ENCODE data around the gene PREP.

Gene PREP

GRCh38 chr6:105442369-105442768, 39.5 kb upstream of the PREP start:
- H3K56ac ChIP-seq (ENCODE audit: low read length): no peak overlapping the region
- H3K79me2 ChIP-seq (ENCODE audit: control insufficient read depth, insufficient read depth, low read length): no peaks in the 10 kb centered on the region
- no peak overlapping the region for H4K8ac ChIP-seq (ENCODE audit: low read depth, low read length)
- no peak overlapping the region for H3K23ac ChIP-seq (ENCODE audit: low read length)
- H3K4me1 ChIP-seq (ENCODE audit: control insufficient read depth, low read depth, low read length): no peaks in the 10 kb centered on the region
- no peak overlapping the region for H2AK5ac ChIP-seq (ENCODE audit: low read length)
- H3K4me2 ChIP-seq (ENCODE audit: low read length): no peak overlapping the region
- no peak for DNase-seq
- H3K4me3 ChIP-seq (ENCODE audit: low read length): no peak overlapping the region
- H2BK5ac ChIP-seq (ENCODE audit: low read length): no peak overlapping the region
- WGBS (ENCODE audit: extremely low coverage, insufficient coverage, low lambda C conversion rate): no CpG with 5 or more reads among the region's 1 CpG
- H4K5ac ChIP-seq (ENCODE audit: low read length): no peak overlapping the region
- no peaks in the 10 kb centered on the region for H3K79me1 ChIP-seq (ENCODE audit: low read length)
- H3K9ac ChIP-seq (ENCODE audit: low read length): no peak overlapping the region
- no peak overlapping the region for H3K27ac ChIP-seq (ENCODE audit: low read depth, low read length)
- H3K27me3 ChIP-seq (ENCODE audit: insufficient read depth, low read length, poor library complexity): no peaks in the 10 kb centered on the region
- no peak overlapping the region for H3K18ac ChIP-seq (ENCODE audit: low read length)
- H2BK15ac ChIP-seq (replicated peaks; ENCODE audit: low read depth): no peak overlapping the region
- no peak overlapping the region for H3K4ac ChIP-seq (ENCODE audit: low read depth, low read length)
- H2BK120ac ChIP-seq (ENCODE audit: low read depth, low read length): no peak overlapping the region
- no peaks in the 10 kb centered on the region for H3K36me3 ChIP-seq (ENCODE audit: control insufficient read depth, insufficient read depth, low read length)

- WGBS (ENCODE audit: extremely low coverage, insufficient coverage, low lambda C conversion rate): no CpG with 5 or more reads among the region's 2 CpGs
- Histone ChIP-seq H3K4ac (ENCODE audit: low read depth, low read length) (no peak overlapping the region), H2BK5ac (ENCODE audit: low read length) (no peak overlapping the region), H2AK5ac (ENCODE audit: low read length) (no peak overlapping the region), H3K23ac (ENCODE audit: low read length) (no peak overlapping the region), H4K8ac (ENCODE audit: low read depth, low read length) (no peak overlapping the region), H3K9ac (ENCODE audit: low read length) (no peak overlapping the region), H3K4me3 (ENCODE audit: low read length) (no peak overlapping the region), H3K79me2 (ENCODE audit: control insufficient read depth, insufficient read depth, low read length) (no peaks in the 10 kb centered on the region), H3K56ac (ENCODE audit: low read length) (no peak overlapping the region), H3K36me3 (ENCODE audit: control insufficient read depth, insufficient read depth, low read length) (no peaks in the 10 kb centered on the region), H3K79me1 (ENCODE audit: low read length) (no peaks in the 10 kb centered on the region), H3K18ac (ENCODE audit: low read length) (no peak overlapping the region), H3K4me2 (ENCODE audit: low read length) (no peak overlapping the region), H3K27me3 (ENCODE audit: insufficient read depth, low read length, poor library complexity) (no peaks in the 10 kb centered on the region), H3K4me1 (ENCODE audit: control insufficient read depth, low read depth, low read length) (no peaks in the 10 kb centered on the region), H4K5ac (ENCODE audit: low read length) (no peak overlapping the region), H2BK15ac (replicated peaks; ENCODE audit: low read depth) (no peak overlapping the region), H3K27ac (ENCODE audit: low read depth, low read length) (no peak overlapping the region), H2BK120ac (ENCODE audit: low read depth, low read length) (no peak overlapping the region)
- DNase-seq: no peak
These were observed 34.4 kb upstream of the PREP start for GRCh38 chr6:105437236-105437635.

- Histone ChIP-seq H3K23ac (ENCODE audit: low read length) (no peak overlapping the region), H3K18ac (ENCODE audit: low read length) (no peak overlapping the region), H4K5ac (ENCODE audit: low read length) (no peak overlapping the region), H4K8ac (ENCODE audit: low read depth, low read length) (no peak overlapping the region), H3K36me3 (ENCODE audit: control insufficient read depth, insufficient read depth, low read length) (no peaks in the 10 kb centered on the region), H3K4me2 (ENCODE audit: low read length) (no peak overlapping the region), H3K56ac (ENCODE audit: low read length) (no peak overlapping the region), H3K27ac (ENCODE audit: low read depth, low read length) (no peak overlapping the region), H2AK5ac (ENCODE audit: low read length) (no peak overlapping the region), H3K27me3 (ENCODE audit: insufficient read depth, low read length, poor library complexity) (no peaks in the 10 kb centered on the region), H3K9ac (ENCODE audit: low read length) (no peak overlapping the region), H3K79me1 (ENCODE audit: low read length) (no peaks in the 10 kb centered on the region), H3K4me3 (ENCODE audit: low read length) (no peak overlapping the region), H3K79me2 (ENCODE audit: control insufficient read depth, insufficient read depth, low read length) (no peaks in the 10 kb centered on the region), H2BK5ac (ENCODE audit: low read length) (no peak overlapping the region), H2BK120ac (ENCODE audit: low read depth, low read length) (no peak overlapping the region), H2BK15ac (replicated peaks; ENCODE audit: low read depth) (no peak overlapping the region), H3K4me1 (ENCODE audit: control insufficient read depth, low read depth, low read length) (no peaks in the 10 kb centered on the region), H3K4ac (ENCODE audit: low read depth, low read length) (no peak overlapping the region)
- no CpG with 5 or more reads among the region's 3 CpGs for WGBS (ENCODE audit: extremely low coverage, insufficient coverage, low lambda C conversion rate)
- DNase-seq: no peak
These were observed 30.8 kb upstream of the PREP start for GRCh38 chr6:105433723-105434122.

- Histone ChIP-seq H3K27me3 (ENCODE audit: insufficient read depth, low read length, poor library complexity) (no peaks in the 10 kb centered on the region), H3K9ac (ENCODE audit: low read length) (no peak overlapping the region), H3K79me2 (ENCODE audit: control insufficient read depth, insufficient read depth, low read length) (no peaks in the 10 kb centered on the region), H3K56ac (ENCODE audit: low read length) (no peak overlapping the region), H3K18ac (ENCODE audit: low read length) (no peak overlapping the region), H2BK120ac (ENCODE audit: low read depth, low read length) (no peak overlapping the region), H3K4me3 (ENCODE audit: low read length) (no peak overlapping the region), H3K4ac (ENCODE audit: low read depth, low read length) (no peak overlapping the region), H2BK15ac (replicated peaks; ENCODE audit: low read depth) (no peak overlapping the region), H3K79me1 (ENCODE audit: low read length) (no peaks in the 10 kb centered on the region), H2BK5ac (ENCODE audit: low read length) (no peak overlapping the region), H3K27ac (ENCODE audit: low read depth, low read length) (no peak overlapping the region), H3K4me2 (ENCODE audit: low read length) (no peak overlapping the region), H4K8ac (ENCODE audit: low read depth, low read length) (no peak overlapping the region), H3K36me3 (ENCODE audit: control insufficient read depth, insufficient read depth, low read length) (no peaks in the 10 kb centered on the region), H3K23ac (ENCODE audit: low read length) (no peak overlapping the region), H4K5ac (ENCODE audit: low read length) (no peak overlapping the region), H3K4me1 (ENCODE audit: control insufficient read depth, low read depth, low read length) (peaks cover 6% of the 10 kb centered on the region), H2AK5ac (ENCODE audit: low read length) (no peak overlapping the region)
- peak; percentile 70 for DNase-seq
- 100% methylated on average over 1 of the region's 3 CpGs for WGBS (ENCODE audit: extremely low coverage, insufficient coverage, low lambda C conversion rate)
These were observed 29.9 kb upstream of the PREP start for GRCh38 chr6:105432797-105433196.

GRCh38 chr6:105431226-105431625, 28.3 kb upstream of the PREP start:
- H3K56ac ChIP-seq (ENCODE audit: low read length): no peak overlapping the region
- no peak overlapping the region for H2BK15ac ChIP-seq (replicated peaks; ENCODE audit: low read depth)
- H2BK120ac ChIP-seq (ENCODE audit: low read depth, low read length): no peak overlapping the region
- no peak overlapping the region for H3K4me3 ChIP-seq (ENCODE audit: low read length)
- DNase-seq: peak; percentile 62
- H2AK5ac ChIP-seq (ENCODE audit: low read length): no peak overlapping the region
- H3K79me1 ChIP-seq (ENCODE audit: low read length): no peaks in the 10 kb centered on the region
- no peaks in the 10 kb centered on the region for H3K27me3 ChIP-seq (ENCODE audit: insufficient read depth, low read length, poor library complexity)
- H3K4me2 ChIP-seq (ENCODE audit: low read length): no peak overlapping the region
- H3K27ac ChIP-seq (ENCODE audit: low read depth, low read length): no peak overlapping the region
- H2BK5ac ChIP-seq (ENCODE audit: low read length): no peak overlapping the region
- H3K23ac ChIP-seq (ENCODE audit: low read length): no peak overlapping the region
- no peaks in the 10 kb centered on the region for H3K36me3 ChIP-seq (ENCODE audit: control insufficient read depth, insufficient read depth, low read length)
- no peak overlapping the region for H4K5ac ChIP-seq (ENCODE audit: low read length)
- H4K8ac ChIP-seq (ENCODE audit: low read depth, low read length): no peak overlapping the region
- WGBS (ENCODE audit: extremely low coverage, insufficient coverage, low lambda C conversion rate): no CpG with 5 or more reads among the region's 2 CpGs
- peaks cover 6% of the 10 kb centered on the region for H3K4me1 ChIP-seq (ENCODE audit: control insufficient read depth, low read depth, low read length)
- no peak overlapping the region for H3K9ac ChIP-seq (ENCODE audit: low read length)
- H3K79me2 ChIP-seq (ENCODE audit: control insufficient read depth, insufficient read depth, low read length): no peaks in the 10 kb centered on the region
- no peak overlapping the region for H3K4ac ChIP-seq (ENCODE audit: low read depth, low read length)
- no peak overlapping the region for H3K18ac ChIP-seq (ENCODE audit: low read length)

GRCh38 chr6:105430685-105431084, 27.8 kb upstream of the PREP start:
- Histone ChIP-seq H3K56ac (ENCODE audit: low read length) (no peak overlapping the region), H3K4ac (ENCODE audit: low read depth, low read length) (no peak overlapping the region), H3K36me3 (ENCODE audit: control insufficient read depth, insufficient read depth, low read length) (no peaks in the 10 kb centered on the region), H3K4me3 (ENCODE audit: low read length) (no peak overlapping the region), H2AK5ac (ENCODE audit: low read length) (no peak overlapping the region), H3K18ac (ENCODE audit: low read length) (no peak overlapping the region), H3K27me3 (ENCODE audit: insufficient read depth, low read length, poor library complexity) (no peaks in the 10 kb centered on the region), H2BK120ac (ENCODE audit: low read depth, low read length) (no peak overlapping the region), H3K27ac (ENCODE audit: low read depth, low read length) (no peak overlapping the region), H2BK15ac (replicated peaks; ENCODE audit: low read depth) (no peak overlapping the region), H2BK5ac (ENCODE audit: low read length) (no peak overlapping the region), H4K8ac (ENCODE audit: low read depth, low read length) (no peak overlapping the region), H3K4me1 (ENCODE audit: control insufficient read depth, low read depth, low read length) (peaks cover 6% of the 10 kb centered on the region), H3K9ac (ENCODE audit: low read length) (no peak overlapping the region), H4K5ac (ENCODE audit: low read length) (no peak overlapping the region), H3K4me2 (ENCODE audit: low read length) (no peak overlapping the region), H3K23ac (ENCODE audit: low read length) (no peak overlapping the region), H3K79me2 (ENCODE audit: control insufficient read depth, insufficient read depth, low read length) (no peaks in the 10 kb centered on the region), H3K79me1 (ENCODE audit: low read length) (no peaks in the 10 kb centered on the region)
- DNase-seq: no peak
- no CpG with 5 or more reads among the region's 3 CpGs for WGBS (ENCODE audit: extremely low coverage, insufficient coverage, low lambda C conversion rate)

Measured in mesendoderm (in vitro differentiated cells).